RWPE1 (cell line): Measurements from ENCODE around the gene TBX15.
"Not testable (repeated sequence)": the region's sequence is repeated elsewhere in the genome, so short reads cannot be mapped to it uniquely, and the experiment has no call there.

Source experiments
- CTCF ChIA-PET: fragments of 350-600 bp; sonication (Branson Sonifier 250); formaldehyde crosslinking; extraction: SDS; loops from one replicate; lab custom pipeline; 2021; lab: Yijun Ruan, JAX
- POLR2A ChIA-PET: fragments of 400-600 bp; formaldehyde crosslinking; extraction: SDS; loops from one replicate; lab custom pipeline; 2020; ENCODE audit warnings: antibody characterized with exemption; ENCODE audit not compliant: low non-redundant PET; lab: Yijun Ruan, JAX
- DNase-seq: peaks from one replicate; pipeline ENCODE4 v3.0.0; 2012; ENCODE audit warnings: low spot score
- H3K27ac ChIP-seq: fragments of 450-650 bp; 2 replicates; pipeline ENCODE4 v1.5.1; 2017
- CTCF ChIP-seq: fragments of 450-650 bp; conservative IDR thresholded peaks from 2 replicates; pipeline ENCODE4 v1.5.1; 2017; ENCODE audit warnings: low read depth, mild to moderate bottlenecking

Gene TBX15

GRCh38 chr1:118925651-118926050 is 62.5 kb downstream of the TBX15 start:
- TF ChIP-seq CTCF = no peak
- ChIA-PET CTCF (no interaction called here), POLR2A (no interaction called here)
- no peak for DNase-seq
- no peak overlapping the region for H3K27ac ChIP-seq

GRCh38 chr1:118923319-118923718 is 64.8 kb downstream of the TBX15 start:
- ChIA-PET CTCF (no interaction called here), POLR2A (no interaction called here)
- no peak for TF ChIP-seq CTCF
- DNase-seq = no peak
- no peak overlapping the region for H3K27ac ChIP-seq

- no peak overlapping the region for H3K27ac ChIP-seq
- POLR2A ChIA-PET = no interaction called here
- no peak for TF ChIP-seq CTCF
- DNase-seq = no peak
- CTCF ChIA-PET = interaction anchor here (0.6 to 0.7 kb wide), 2 partner anchors 129 to 140 kb away, joined by 3 read pairs; no protein-coding TSS in a partner anchor
Observed at GRCh38 chr1:118921994-118922393, 66.1 kb downstream of the TBX15 start.

- no peak for DNase-seq
- ChIA-PET CTCF (interaction anchor here (0.6 to 0.8 kb wide), 3 partner anchors 364 to 851 kb away, joined by 3 to 5 read pairs (median 4); no protein-coding TSS in a partner anchor), POLR2A (no interaction called here)
- no peak overlapping the region for H3K27ac ChIP-seq
- no peak for TF ChIP-seq CTCF
Observed at GRCh38 chr1:118920124-118920717, 67.9 kb downstream of the TBX15 start.

GRCh38 chr1:118918940-118919259 is 69.2 kb downstream of the TBX15 start:
- no peak for DNase-seq
- ChIA-PET CTCF (no interaction called here), POLR2A (no interaction called here)
- TF ChIP-seq CTCF = no peak
- no peak overlapping the region for H3K27ac ChIP-seq

GRCh38 chr1:118918230-118918939 is 69.8 kb downstream of the TBX15 start:
- no peak for DNase-seq
- POLR2A ChIA-PET = no interaction called here
- no peak for TF ChIP-seq CTCF
- CTCF ChIA-PET = no interaction called here
- no peak overlapping the region for H3K27ac ChIP-seq

- DNase-seq, POLR2A ChIA-PET, CTCF ChIA-PET, H3K27ac ChIP-seq: not testable (repeated sequence)
Observed at GRCh38 chr1:118916346-118916745, 71.8 kb downstream of the TBX15 start.
